GM23338 (cell line): ENCODE measurements around the gene TMEM151B.

Experiments
- CTCF ChIP-seq, 2 experiments: fragments of 200-600 bp in 1 of 2; sonication (generic) in 1 of 2; conservative IDR thresholded peaks; 2 replicates each; pipeline versions ENCODE4 v1.5.1 to v1.6.1; 2016 to 2017; ENCODE audit warnings: antibody characterized with exemption in 2 of 2, low read depth in 2 of 2, mild to moderate bottlenecking in 2 of 2, moderate library complexity in 1 of 2
- EZH2 ChIP-seq: fragments of 200-600 bp; sonication (generic); IDR thresholded peaks from one replicate; pipeline ENCODE4 v1.8.0; 2017; ENCODE audit warnings: antibody characterized with exemption, mild to moderate bottlenecking, low read depth; ENCODE audit not compliant: unreplicated experiment
- ZNF331 ChIP-seq: fragments of 250-450 bp; sonication (Bioruptor Pico); IDR thresholded peaks from 2 replicates; pipeline ENCODE4 v1.5.0; 2020; ENCODE audit warnings: low read depth, mild to moderate bottlenecking, moderate library complexity

DNA sequence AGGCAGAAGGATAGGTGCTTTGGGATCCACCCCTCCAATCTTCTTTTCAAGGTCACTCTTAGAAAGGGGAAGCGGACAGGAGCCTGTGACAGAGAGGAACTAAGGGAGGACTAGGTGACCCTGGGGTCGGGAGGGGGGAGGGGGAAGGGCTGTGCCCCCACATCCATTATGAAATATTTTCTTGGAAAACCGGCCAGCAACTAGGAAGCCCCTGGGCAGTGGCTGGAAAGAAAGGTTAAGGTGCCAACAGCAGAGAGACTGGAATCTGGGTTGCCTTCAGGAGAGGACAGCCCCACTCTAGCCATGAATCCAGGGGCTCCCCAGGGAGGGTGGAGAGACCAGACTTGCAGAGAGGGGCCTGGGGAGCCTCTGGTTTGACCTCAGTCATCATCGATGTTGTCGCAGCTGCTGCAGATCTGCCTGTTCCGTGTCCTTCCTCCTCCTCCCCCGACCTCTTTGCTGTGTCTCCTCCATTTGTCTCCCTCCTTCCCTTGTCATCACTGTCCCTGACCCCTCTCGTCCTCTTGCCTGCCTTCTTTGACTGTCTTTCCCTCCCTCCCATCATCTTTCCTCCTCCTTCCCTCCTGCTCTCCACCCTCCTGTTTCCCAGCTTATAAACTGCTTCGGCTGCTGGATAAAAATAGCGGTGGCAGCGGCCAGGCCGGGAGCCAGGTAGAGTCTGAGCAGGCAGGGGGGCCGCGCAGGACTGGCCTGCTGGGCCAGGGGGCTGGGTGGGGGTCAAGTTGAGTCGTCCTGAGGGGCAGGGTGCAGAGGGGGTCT, 43.7 kb upstream of the TMEM151B start:
- TF ChIP-seq EZH2 = no peak
- no peak for TF ChIP-seq CTCF (conservative IDR thresholded peaks at IDR 0.05; ENCODE audit: low read depth in 2 of 2)
- no peak for TF ChIP-seq ZNF331 (CRISPR knock-in tag)
